Pancreas (tissue), 10 donors: Measurements from ENCODE around the gene PCDHA9. TPM values are rescaled to one million over a fixed set of nuclear protein-coding genes. Genes with fewer than 3 reads are reported as not detected.
"Not testable (repeated sequence)": the region's sequence is repeated elsewhere in the genome, so short reads cannot be mapped to it uniquely, and the experiment has no call there.

Experiments
- ATAC-seq, 4 donors: fragments of 200-7000 bp; cut with Tn5 transposase; one replicate each; pipeline versions ENCODE4 v1.8.0 to v1.9.1; 2020; ENCODE audit warnings: mild to moderate bottlenecking in 4 of 4, moderate library complexity in 4 of 4
- DNase-seq, 6 donors: peaks; one replicate each; pipeline ENCODE4 v3.0.0-alpha.2; 2020
- FAIRE-seq: peaks from 2 replicates; lab custom pipeline; 2012; peaks lifted over from hg19 to GRCh38; lab: Jason Lieb, UNC
- H3K27ac ChIP-seq, 4 donors: fragments of 200-600 bp; sonication (generic); 1 replicate in 3 of 4; 2 replicates in 1 of 4; pipeline versions ENCODE4 v1.5.0 to v1.8.0; 2020
- H3K27me3 ChIP-seq, 4 donors: fragments of 200-600 bp; one replicate each; pipeline ENCODE4 v1.8.0; 2021
- H3K36me3 ChIP-seq, 3 donors: fragments of 200-600 bp; sonication (generic) in 1 of 3; one replicate each; pipeline versions ENCODE4 v1.5.0 to v1.8.0; 2020 to 2021
- H3K4me1 ChIP-seq, 3 donors: fragments of 200-600 bp; one replicate each; pipeline ENCODE4 v1.8.0; 2021
- H3K4me3 ChIP-seq, 4 donors: fragments of 200-600 bp; sonication (generic) in 2 of 4; one replicate each; pipeline versions ENCODE4 v1.5.0 to v1.8.0; 2020 to 2021
- H3K9me3 ChIP-seq, 4 donors: fragments of 200-600 bp; one replicate each; pipeline ENCODE4 v1.8.0; 2021
- whole genome bisulfite sequencing, 2 donors: extraction: QIAGEN DNeasy Blood & Tissue Kit; methylation state at CpG; one replicate each; pipeline ENCODE4 v1.1.7; 2013; 5-methylcytosine and 5-hydroxymethylcytosine counted together
- intact Hi-C, 3 donors: fragments of 100-400 bp; cut with DNase I; formaldehyde crosslinking; loops; one replicate each; pipeline versions ENCODE4 v1.11.1 to v1.14.2; 2022
- polyA plus RNA-seq, 2 donors: library from polyadenylated mRNA; stranded (reverse); fragments of 200-250 nt; gene quantifications; one replicate each; pipeline ENCODE4 v1.2.3, GENCODE V29; 2013
- total RNA-seq, 6 donors: library from RNA; stranded (reverse); fragmentation: NEBNext Ultra II Directional in 4 of 6; extraction: Animal tissue kit (Norgen Biotek cat#: 25700) in 4 of 6; gene quantifications; one replicate each; pipeline versions ENCODE4 v1.2.1 to v1.2.4, GENCODE V29; 2021 to 2023
- TF ChIP-seq, protein P1 (sequence below), 4 donors: fragments of 200-600 bp; sonication (generic) in 3 of 4; IDR thresholded peaks; one replicate each; pipeline versions ENCODE4 v1.5.0 to v1.8.0; 2021; ENCODE audit warnings: antibody characterized with exemption in 4 of 4
- donor health status: healthy with polysubstance abuse.
- donor health status: DM: no; HTN: no; CAD: no; lungs with moderate emphysema.
- donor health status: DM: no; HTN: no; CAD: no.
- donor health status: control.
- donor health status: control.
- donor health status: Bipolar disorder and iron deficiency.
- donor health status: DM: yes; HTN: yes; CAD: no.
- donor health status: DM: no; HTN: no; CAD: no.
- donor health status: DM: no; HTN: no; CAD: no.
- donor health status: DM: yes; HTN: yes; CAD: no.

The PCDHA9 gene
- total and polyA plus RNA-seq, 8 donors, result 0.12 to 0.55 (median 0.22) TPM; not detected in 1

DNA sequence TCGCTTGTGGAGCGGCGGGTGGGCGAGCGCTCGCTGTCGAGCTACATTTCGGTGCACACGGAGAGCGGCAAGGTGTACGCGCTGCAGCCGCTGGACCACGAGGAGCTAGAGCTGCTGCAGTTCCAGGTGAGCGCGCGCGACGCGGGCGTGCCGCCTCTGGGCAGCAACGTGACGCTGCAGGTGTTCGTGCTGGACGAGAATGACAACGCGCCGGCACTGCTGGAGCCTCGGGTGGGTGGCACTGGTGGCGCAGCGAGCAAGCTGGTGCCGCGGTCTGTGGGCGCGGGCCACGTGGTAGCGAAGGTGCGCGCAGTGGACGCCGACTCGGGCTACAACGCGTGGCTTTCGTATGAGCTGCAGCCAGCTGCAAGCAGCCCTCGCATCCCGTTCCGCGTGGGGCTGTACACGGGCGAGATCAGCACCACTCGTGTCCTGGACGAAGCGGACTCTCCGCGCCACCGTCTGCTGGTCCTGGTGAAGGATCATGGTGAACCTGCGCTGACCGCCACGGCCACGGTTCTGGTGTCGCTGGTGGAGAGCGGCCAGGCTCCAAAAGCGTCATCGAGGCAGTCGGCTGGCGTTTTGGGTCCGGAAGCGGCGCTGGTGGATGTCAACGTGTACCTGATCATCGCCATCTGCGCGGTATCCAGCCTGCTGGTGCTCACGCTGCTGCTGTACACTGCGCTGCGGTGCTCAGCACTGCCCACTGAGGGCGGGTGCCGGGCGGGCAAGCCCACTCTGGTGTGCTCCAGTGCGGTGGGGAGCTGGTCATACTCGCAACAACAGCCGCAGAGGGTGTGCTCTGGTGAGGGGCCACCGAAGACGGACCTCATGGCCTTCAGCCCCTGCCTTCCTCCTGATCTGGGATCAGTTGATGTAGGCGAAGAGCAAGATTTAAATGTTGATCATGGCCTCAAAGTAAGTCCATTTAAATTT lies 5.1 kb upstream of the PCDHA9 start:
- no peaks in the 10 kb centered on the region for H3K27me3 ChIP-seq
- H3K4me3 ChIP-seq, result no peak overlapping the region
- intact Hi-C loops, result no loop called here
- no peaks in the 10 kb centered on the region for H3K9me3 ChIP-seq
- H3K36me3 ChIP-seq, result no peaks in the 10 kb centered on the region
- DNase-seq, result no peak
- FAIRE-seq, result no peak
- H3K4me1 ChIP-seq, result no peaks in the 10 kb centered on the region
- 35% methylated on average over 87 of the region's 87 CpGs; no CpG with 5 or more reads in 1 of the 2 donors for WGBS, 2 donors
- ATAC-seq, result no peak
- H3K27ac ChIP-seq, result no peak overlapping the region
- TF ChIP-seq, protein P1, sequence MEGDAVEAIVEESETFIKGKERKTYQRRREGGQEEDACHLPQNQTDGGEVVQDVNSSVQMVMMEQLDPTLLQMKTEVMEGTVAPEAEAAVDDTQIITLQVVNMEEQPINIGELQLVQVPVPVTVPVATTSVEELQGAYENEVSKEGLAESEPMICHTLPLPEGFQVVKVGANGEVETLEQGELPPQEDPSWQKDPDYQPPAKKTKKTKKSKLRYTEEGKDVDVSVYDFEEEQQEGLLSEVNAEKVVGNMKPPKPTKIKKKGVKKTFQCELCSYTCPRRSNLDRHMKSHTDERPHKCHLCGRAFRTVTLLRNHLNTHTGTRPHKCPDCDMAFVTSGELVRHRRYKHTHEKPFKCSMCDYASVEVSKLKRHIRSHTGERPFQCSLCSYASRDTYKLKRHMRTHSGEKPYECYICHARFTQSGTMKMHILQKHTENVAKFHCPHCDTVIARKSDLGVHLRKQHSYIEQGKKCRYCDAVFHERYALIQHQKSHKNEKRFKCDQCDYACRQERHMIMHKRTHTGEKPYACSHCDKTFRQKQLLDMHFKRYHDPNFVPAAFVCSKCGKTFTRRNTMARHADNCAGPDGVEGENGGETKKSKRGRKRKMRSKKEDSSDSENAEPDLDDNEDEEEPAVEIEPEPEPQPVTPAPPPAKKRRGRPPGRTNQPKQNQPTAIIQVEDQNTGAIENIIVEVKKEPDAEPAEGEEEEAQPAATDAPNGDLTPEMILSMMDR (IDR thresholded peaks at IDR 0.05), result no peak

DNA sequence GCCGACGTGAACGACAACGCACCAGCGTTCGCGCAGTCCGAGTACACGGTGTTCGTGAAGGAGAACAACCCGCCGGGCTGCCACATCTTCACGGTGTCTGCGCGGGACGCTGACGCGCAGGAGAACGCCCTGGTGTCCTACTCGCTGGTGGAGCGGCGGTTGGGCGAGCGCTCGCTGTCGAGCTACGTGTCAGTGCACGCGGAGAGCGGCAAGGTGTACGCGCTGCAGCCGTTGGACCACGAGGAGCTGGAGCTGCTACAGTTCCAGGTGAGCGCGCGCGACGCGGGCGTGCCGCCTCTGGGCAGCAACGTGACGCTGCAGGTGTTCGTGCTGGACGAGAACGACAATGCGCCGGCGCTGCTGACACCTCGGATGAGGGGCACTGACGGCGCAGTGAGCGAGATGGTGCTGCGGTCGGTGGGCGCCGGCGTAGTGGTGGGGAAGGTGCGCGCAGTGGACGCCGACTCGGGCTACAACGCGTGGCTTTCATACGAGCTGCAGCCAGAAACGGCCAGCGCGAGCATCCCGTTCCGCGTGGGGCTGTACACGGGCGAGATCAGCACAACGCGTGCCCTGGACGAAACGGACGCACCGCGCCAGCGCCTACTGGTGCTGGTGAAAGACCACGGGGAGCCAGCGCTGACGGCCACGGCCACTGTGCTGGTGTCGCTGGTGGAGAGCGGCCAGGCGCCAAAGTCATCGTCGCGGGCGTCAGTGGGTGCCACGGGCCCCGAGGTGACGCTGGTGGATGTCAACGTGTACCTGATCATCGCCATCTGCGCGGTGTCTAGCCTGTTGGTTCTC lies 1.9 kb downstream of the PCDHA9 start:
- H3K4me1 ChIP-seq, H3K27ac ChIP-seq, intact Hi-C loops, H3K36me3 ChIP-seq, FAIRE-seq, H3K9me3 ChIP-seq, H3K27me3 ChIP-seq, ATAC-seq, H3K4me3 ChIP-seq: not testable (repeated sequence)
- DNase-seq, result peak in 1 of 6 donors; percentile 44
- WGBS, 2 donors, result 33% methylated on average over 101 of the region's 101 CpGs; no CpG with 5 or more reads in 1 of the 2 donors

DNA sequence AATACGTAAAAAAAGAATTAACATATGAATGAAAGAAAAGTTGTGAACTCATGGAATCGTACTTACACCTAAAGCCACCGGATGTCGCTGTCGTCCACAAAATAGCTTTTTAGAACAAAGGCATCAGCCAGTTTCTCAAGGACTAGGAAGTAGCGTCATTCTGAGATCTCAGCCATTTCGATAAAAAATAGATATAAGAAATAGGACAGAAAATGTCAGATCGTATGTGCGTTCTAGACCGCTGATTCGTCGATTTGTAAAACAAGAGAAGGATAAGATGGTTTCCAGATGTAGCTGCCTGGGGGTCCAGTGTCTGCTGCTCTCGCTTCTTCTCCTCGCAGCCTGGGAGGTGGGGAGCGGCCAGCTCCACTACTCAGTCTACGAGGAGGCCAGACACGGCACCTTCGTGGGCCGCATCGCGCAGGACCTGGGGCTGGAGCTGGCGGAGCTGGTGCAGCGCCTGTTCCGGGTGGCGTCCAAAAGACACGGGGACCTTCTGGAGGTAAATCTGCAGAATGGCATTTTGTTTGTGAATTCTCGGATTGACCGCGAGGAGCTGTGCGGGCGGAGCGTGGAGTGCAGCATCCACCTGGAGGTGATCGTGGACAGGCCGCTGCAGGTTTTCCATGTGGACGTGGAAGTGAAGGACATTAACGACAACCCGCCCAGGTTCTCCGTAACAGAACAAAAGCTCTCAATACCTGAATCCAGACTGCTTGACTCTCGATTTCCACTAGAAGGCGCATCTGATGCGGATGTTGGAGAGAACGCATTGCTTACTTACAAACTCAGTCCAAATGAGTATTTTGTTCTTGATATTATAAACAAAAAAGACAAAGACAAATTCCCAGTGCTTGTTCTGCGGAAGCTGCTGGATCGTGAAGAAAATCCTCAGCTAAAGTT lies 7.8 kb downstream of the PCDHA9 start, which contains the start of gene PCDHA10:
PCDHA10 (plus strand) TSS at position 126 of the 903 bp plus-strand sequence; CDS start at position 278, 152 bp downstream.
- intact Hi-C loops, result no loop called here
- ATAC-seq (peak; percentile 79 to 97 (median 90)), DNase-seq (no peak), FAIRE-seq (no peak)
- no peaks in the 10 kb centered on the region for H3K9me3 ChIP-seq
- no peaks in the 10 kb centered on the region for H3K4me1 ChIP-seq
- H3K36me3 ChIP-seq, result no peaks in the 10 kb centered on the region
- 18% methylated on average over 44 of the region's 44 CpGs; no CpG with 5 or more reads in 1 of the 2 donors for WGBS, 2 donors
- H3K4me3 ChIP-seq, result peak within 1 kb of the TSS in 3 of 4 donors; percentile 13 to 38 (median 34)
- no peaks in the 10 kb centered on the region for H3K27me3 ChIP-seq
- TF ChIP-seq, protein P1 (IDR thresholded peaks at IDR 0.05), result peak in 2 of 4 donors; percentile 5 to 12
- H3K27ac ChIP-seq, result peak within 1 kb of the TSS in 3 of 4 donors; percentile 34 to 54 (median 38)

DNA sequence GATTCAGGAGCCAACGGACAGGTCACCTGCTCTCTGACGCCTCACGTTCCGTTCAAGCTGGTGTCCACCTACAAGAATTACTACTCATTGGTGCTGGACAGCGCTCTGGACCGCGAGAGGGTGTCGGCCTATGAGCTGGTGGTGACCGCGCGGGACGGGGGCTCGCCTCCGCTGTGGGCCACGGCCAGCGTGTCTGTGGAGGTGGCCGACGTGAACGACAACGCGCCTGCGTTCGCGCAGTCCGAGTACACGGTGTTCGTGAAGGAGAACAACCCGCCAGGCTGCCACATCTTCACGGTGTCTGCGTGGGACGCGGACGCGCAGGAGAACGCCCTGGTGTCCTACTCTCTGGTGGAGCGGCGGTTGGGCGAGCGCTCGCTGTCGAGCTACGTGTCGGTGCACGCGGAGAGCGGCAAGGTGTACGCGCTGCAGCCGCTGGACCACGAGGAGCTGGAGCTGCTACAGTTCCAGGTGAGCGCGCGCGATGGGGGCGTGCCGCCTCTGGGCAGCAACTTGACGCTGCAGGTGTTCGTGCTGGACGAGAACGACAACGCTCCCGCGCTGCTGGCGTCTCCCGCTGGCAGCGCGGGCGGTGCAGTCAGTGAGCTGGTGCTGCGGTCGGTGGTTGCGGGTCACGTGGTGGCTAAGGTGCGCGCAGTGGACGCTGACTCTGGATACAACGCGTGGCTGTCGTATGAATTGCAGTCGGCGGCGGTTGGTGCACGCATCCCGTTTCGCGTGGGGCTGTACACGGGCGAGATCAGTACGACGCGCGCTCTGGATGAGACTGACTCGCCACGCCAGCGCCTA lies 9.2 kb downstream of the PCDHA9 start:
- ATAC-seq, result no peak

More for the DNA sequence above, 9.2 kb downstream of the PCDHA9 start:
- H3K9me3 ChIP-seq, result no peaks in the 10 kb centered on the region
- no peak overlapping the region for H3K27ac ChIP-seq
- H3K4me3 ChIP-seq, result no peak overlapping the region
- no peaks in the 10 kb centered on the region for H3K27me3 ChIP-seq
- 45% methylated on average over 94 of the region's 94 CpGs; no CpG with 5 or more reads in 1 of the 2 donors for WGBS, 2 donors
- no peaks in the 10 kb centered on the region for H3K4me1 ChIP-seq
- TF ChIP-seq, protein P1 (IDR thresholded peaks at IDR 0.05), result no peak
- H3K36me3 ChIP-seq, result no peaks in the 10 kb centered on the region
- no peak for FAIRE-seq
- DNase-seq, result peak in 1 of 6 donors; percentile 61
- intact Hi-C loops, result no loop called here
